Chondrocyte (in vitro differentiated cells): Measurements from ENCODE around the gene LHFPL3. TPM values are rescaled to one million over a fixed set of nuclear protein-coding genes. Genes with fewer than 3 reads are reported as not detected.

Source experiments
- DNase-seq: peaks from one replicate; pipeline ENCODE4 v3.0.0; 2021; ENCODE audit warnings: mixed read lengths, low spot score
- H3K27ac Mint-ChIP-seq: one replicate; pipeline ENCODE4 v1.8.0; 2021; ENCODE audit warnings: mild to moderate bottlenecking, moderate library complexity, mixed read lengths; ENCODE audit not compliant: unreplicated experiment
- H3K27me3 Mint-ChIP-seq: 2 replicates; pipeline ENCODE4 v1.8.0; 2021; ENCODE audit warnings: low read depth, mixed read lengths
- H3K36me3 Mint-ChIP-seq: 2 replicates; pipeline ENCODE4 v1.8.0; 2021; ENCODE audit warnings: low read depth, mixed read lengths
- H3K4me1 Mint-ChIP-seq: 2 replicates; pipeline ENCODE4 v1.8.0; 2021; ENCODE audit warnings: low read depth, mild to moderate bottlenecking, mixed read lengths
- H3K4me3 Mint-ChIP-seq: one replicate; pipeline ENCODE4 v1.8.0; 2021; ENCODE audit warnings: mild to moderate bottlenecking, moderate library complexity, mixed read lengths; ENCODE audit not compliant: unreplicated experiment
- H3K9me3 Mint-ChIP-seq: 2 replicates; pipeline ENCODE4 v1.8.0; 2021; ENCODE audit warnings: low read depth, mixed read lengths
- total RNA-seq: library from RNA; stranded (reverse); gene quantifications from 3 replicates; pipeline ENCODE4 v1.2.1, GENCODE V29; 2021
- TF ChIP-seq, protein P1 (sequence below): fragments of 200-600 bp; sonication (generic); IDR thresholded peaks from 2 replicates; pipeline ENCODE4 v1.5.0; 2021; ENCODE audit warnings: antibody characterized with exemption, mild to moderate bottlenecking, moderate library complexity

LHFPL3 gene
- total RNA-seq, 1 donor from 2014 or later: not detected

DNA sequence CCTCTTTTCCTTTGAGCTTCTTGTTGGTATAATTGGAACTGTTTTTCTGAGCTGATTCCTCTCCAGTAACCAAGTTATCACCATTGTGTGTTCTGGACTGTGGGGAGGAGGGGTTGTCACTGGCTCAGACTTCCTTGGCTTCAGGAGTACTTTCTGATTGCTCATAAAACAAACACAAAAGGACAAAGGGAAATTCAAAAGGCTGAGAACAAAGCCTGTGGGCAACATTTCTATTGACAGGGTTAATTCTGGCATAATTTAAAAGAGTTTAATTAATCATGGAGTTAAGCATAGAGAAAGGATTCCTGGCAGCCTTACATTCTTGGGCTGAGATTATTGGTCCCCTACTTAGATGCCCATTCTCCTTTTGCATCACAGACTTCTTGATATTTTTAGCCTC is 462.7 kb downstream of the LHFPL3 start:
- H3K9me3 Mint-ChIP-seq: no peaks in the 10 kb centered on the region
- no peak for DNase-seq
- H3K27me3 Mint-ChIP-seq: peaks cover 13% of the 10 kb centered on the region
- H3K27ac Mint-ChIP-seq: no peak overlapping the region
- H3K36me3 Mint-ChIP-seq: no peaks in the 10 kb centered on the region
- TF ChIP-seq, protein P1, sequence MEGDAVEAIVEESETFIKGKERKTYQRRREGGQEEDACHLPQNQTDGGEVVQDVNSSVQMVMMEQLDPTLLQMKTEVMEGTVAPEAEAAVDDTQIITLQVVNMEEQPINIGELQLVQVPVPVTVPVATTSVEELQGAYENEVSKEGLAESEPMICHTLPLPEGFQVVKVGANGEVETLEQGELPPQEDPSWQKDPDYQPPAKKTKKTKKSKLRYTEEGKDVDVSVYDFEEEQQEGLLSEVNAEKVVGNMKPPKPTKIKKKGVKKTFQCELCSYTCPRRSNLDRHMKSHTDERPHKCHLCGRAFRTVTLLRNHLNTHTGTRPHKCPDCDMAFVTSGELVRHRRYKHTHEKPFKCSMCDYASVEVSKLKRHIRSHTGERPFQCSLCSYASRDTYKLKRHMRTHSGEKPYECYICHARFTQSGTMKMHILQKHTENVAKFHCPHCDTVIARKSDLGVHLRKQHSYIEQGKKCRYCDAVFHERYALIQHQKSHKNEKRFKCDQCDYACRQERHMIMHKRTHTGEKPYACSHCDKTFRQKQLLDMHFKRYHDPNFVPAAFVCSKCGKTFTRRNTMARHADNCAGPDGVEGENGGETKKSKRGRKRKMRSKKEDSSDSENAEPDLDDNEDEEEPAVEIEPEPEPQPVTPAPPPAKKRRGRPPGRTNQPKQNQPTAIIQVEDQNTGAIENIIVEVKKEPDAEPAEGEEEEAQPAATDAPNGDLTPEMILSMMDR: no peak
- H3K4me1 Mint-ChIP-seq: no peaks in the 10 kb centered on the region
- no peak overlapping the region for H3K4me3 Mint-ChIP-seq

DNA sequence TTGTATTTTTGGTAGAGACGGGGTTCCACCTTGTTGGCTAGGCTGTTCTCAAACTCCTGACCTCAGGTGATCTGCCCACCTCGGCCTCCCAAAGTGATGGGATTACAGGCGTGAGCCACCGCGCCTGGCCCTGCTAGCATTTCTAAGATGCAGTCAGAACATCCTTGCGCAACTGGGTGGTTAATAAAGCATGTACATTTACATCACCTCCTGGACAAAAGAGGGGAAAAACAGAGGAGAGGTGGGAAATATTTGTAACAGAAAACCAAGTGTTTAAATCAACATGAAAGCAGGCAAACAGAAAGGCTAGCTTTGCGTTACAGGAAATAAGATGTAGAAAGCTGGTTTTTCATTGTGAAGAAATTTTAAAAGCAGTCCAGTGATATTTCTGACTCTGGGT is 464.7 kb downstream of the LHFPL3 start:
- Mint-ChIP-seq H3K9me3 (no peaks in the 10 kb centered on the region), H3K27ac (no peak overlapping the region), H3K4me1 (no peaks in the 10 kb centered on the region), H3K27me3 (peaks cover 13% of the 10 kb centered on the region), H3K4me3 (no peak overlapping the region), H3K36me3 (no peaks in the 10 kb centered on the region)
- no peak for DNase-seq
- TF ChIP-seq, protein P1: no peak

DNA sequence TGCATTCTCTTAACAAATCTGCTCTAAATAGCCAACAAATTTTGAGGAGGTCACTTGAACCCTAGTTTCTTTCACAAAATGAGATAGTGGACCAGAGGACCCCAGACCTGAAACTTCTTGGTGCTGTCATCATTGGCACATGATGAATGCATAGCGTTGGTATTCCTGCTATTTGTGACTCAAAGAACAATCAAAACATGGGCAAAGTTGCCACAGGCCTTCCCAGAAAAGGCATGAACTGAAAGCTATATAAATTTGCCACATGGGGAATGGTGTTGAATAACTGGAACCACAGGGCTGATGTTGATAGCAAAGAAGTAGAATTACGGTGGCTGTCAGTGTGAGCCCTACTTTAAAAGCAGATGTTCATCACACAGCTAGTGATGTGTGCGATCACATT is 465.8 kb downstream of the LHFPL3 start:
- Mint-ChIP-seq H3K4me1 (no peaks in the 10 kb centered on the region), H3K36me3 (no peaks in the 10 kb centered on the region), H3K4me3 (no peak overlapping the region), H3K27ac (no peak overlapping the region), H3K27me3 (peaks cover 12% of the 10 kb centered on the region), H3K9me3 (no peaks in the 10 kb centered on the region)
- TF ChIP-seq, protein P1: no peak
- DNase-seq: no peak

DNA sequence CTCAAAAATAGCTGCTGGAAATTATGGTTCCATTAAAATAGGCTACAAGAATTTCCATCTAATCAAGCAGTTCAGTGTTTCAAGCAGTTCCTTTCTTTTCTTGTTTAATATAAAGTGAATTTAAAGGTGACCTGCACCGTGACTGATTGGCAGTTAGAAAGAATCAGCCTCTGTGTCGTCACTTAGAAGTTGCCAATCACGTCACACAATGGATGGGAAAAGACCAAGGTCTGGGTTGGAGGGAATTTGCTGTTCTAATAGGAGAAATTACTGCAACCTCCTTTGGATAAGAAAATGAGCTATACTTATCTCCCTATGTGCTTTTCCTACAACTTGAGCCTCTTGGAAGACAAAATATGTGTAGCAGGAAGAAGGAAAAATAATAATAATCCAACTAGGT is 466.2 kb downstream of the LHFPL3 start:
- TF ChIP-seq, protein P1: no peak
- H3K4me3 Mint-ChIP-seq: no peak overlapping the region
- H3K36me3 Mint-ChIP-seq: no peaks in the 10 kb centered on the region
- DNase-seq: no peak
- H3K4me1 Mint-ChIP-seq: no peaks in the 10 kb centered on the region
- H3K27me3 Mint-ChIP-seq: peaks cover 12% of the 10 kb centered on the region
- H3K27ac Mint-ChIP-seq: no peak overlapping the region
- no peaks in the 10 kb centered on the region for H3K9me3 Mint-ChIP-seq

DNA sequence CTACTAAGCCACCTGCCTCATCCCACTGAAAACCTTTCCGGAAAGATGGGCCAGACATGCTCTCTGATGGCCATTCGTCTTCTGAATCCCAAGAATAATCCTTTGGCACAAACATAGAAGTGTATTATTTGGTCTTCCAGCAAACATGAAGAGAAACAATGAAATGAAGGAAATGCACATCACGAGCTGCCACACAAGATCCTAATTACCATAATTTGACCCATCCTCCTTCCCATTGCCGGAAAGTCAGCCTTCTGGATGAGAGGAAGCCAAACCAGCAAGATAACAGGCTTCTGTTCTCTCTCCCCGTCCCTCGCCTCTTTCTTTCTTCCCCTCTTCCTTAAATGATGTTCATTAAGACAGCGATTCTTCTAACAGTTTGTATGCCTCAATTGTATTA is 466.7 kb downstream of the LHFPL3 start:
- Mint-ChIP-seq H3K4me3 (no peak overlapping the region), H3K27ac (no peak overlapping the region), H3K36me3 (no peaks in the 10 kb centered on the region), H3K9me3 (no peaks in the 10 kb centered on the region), H3K27me3 (peaks cover 12% of the 10 kb centered on the region), H3K4me1 (no peaks in the 10 kb centered on the region)
- no peak for DNase-seq
- TF ChIP-seq, protein P1: no peak
